Stimulated activated CD4-positive, alpha-beta T cell treated with anti-CD3 and anti-CD28 coated beads, Interleukin-2, amount 100 ng/mL, for 4 hours (primary cell): Measurements from ENCODE around the gene DMKN.

Experiments
- DNase-seq: peaks from one replicate; pipeline ENCODE4 v3.0.0-alpha.2; 2020; ENCODE audit warnings: low read depth

DMKN gene

GRCh38 chr19:35513628-35514281 is at the start of gene DMKN:
Gene DMKN, minus strand, starts transcription at chr19:35513649. Its CDS starts 174 bp downstream, at chr19:35513475.
- no peak for DNase-seq

- DNase-seq: no peak
These were observed 49.3 kb upstream of the DMKN start for GRCh38 chr19:35562776-35563175.

- DNase-seq: no peak
These were observed 48.9 kb upstream of the DMKN start for GRCh38 chr19:35562336-35562735.

- no peak for DNase-seq
These were observed 48.0 kb upstream of the DMKN start for GRCh38 chr19:35561436-35561835.

GRCh38 chr19:35560677-35561076 is 47.2 kb upstream of the DMKN start:
- no peak for DNase-seq

- DNase-seq: no peak
These were observed 46.8 kb upstream of the DMKN start for GRCh38 chr19:35560271-35560670.

- no peak for DNase-seq
These were observed 46.3 kb upstream of the DMKN start for GRCh38 chr19:35559781-35560180.

- DNase-seq: no peak
These were observed 45.8 kb upstream of the DMKN start for GRCh38 chr19:35559281-35559659.

GRCh38 chr19:35558400-35559280 is 45.2 kb upstream of the DMKN start:
- DNase-seq: no peak

GRCh38 chr19:35557539-35558399 is 44.3 kb upstream of the DMKN start:
- peak; percentile 34 for DNase-seq

GRCh38 chr19:35556846-35557538 is 43.5 kb upstream of the DMKN start:
- no peak for DNase-seq

GRCh38 chr19:35556025-35556590 is 42.7 kb upstream of the DMKN start:
- no peak for DNase-seq

- no peak for DNase-seq
These were observed 42.0 kb upstream of the DMKN start for GRCh38 chr19:35555301-35556005.

GRCh38 chr19:35554076-35554475 is 40.6 kb upstream of the DMKN start:
- no peak for DNase-seq

- no peak for DNase-seq
These were observed 40.0 kb upstream of the DMKN start for GRCh38 chr19:35553385-35554000.

GRCh38 chr19:35552534-35553384 is 39.3 kb upstream of the DMKN start:
- DNase-seq: no peak

- no peak for DNase-seq
These were observed 37.8 kb upstream of the DMKN start for GRCh38 chr19:35551091-35551810.

- no peak for DNase-seq
These were observed 36.6 kb upstream of the DMKN start for GRCh38 chr19:35549879-35550523.
